GM21576 (cell line): Measurements from ENCODE around the gene EFNA5.

ENCODE experiments used
- ATAC-seq: cut with Tn5 transposase; IDR thresholded peaks from one replicate; pipeline ENCODE4 v1.9.1; 2021; ENCODE audit warnings: mild to moderate bottlenecking, moderate library complexity; ENCODE audit not compliant: unreplicated experiment

Gene EFNA5

DNA sequence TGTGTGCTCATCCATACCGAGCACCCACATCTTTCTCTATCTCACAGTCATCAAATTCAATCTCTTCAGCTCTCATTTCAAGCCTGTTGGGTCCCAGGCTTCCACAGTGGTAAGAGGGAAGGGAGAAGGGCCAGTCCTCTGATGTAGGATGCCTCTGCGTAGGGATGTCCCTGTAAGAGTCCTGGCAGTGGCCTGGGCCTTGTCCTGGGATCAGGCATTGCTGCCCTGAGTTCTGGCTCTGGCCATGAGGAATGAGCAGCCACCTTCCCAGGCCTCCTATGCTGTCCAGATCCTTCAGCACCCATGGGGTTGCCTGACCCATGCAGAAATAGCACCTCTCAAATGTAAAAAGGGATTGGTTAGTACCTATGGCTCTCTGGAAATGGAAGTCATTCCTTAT is 121.2 kb downstream of the EFNA5 start:
- no peak for ATAC-seq

DNA sequence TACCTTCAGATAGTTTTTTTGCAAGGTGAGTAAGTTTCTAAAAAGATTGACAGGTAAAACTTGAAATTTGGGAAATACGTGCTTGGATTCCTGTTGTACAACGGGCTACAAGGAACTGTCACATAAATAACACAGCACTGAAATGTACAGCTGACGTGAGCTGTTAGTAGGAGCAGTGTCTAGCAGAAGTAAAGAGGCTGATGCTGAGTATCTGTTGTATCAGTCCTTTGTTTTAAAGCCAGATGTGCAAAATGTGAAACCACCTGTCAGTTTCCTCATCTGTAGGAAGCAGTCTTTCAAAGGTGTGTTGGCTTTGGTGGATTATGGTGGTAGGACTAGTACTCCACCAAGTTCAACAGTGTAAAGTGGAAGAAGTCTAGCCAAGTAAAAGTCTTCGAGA is 122.3 kb downstream of the EFNA5 start:
- no peak for ATAC-seq

DNA sequence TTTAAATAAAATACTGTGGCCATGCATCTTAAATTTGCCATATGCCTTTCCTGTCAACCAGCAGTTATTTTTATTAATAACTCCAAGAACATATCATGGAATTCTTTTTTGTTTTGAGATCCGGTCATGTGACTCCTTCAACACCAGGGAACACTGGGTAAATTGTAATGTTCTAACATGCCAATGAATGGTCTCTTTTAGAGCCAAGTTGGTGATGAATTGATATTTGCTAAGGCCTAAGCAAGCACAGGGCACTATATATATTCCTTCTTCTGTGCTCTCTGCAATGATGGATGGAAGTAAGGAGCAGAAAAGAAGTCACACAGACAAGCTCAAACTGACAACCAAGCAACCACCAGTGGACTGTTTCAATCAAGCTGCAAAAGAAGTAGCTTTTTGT is 124.0 kb downstream of the EFNA5 start:
- no peak for ATAC-seq

DNA sequence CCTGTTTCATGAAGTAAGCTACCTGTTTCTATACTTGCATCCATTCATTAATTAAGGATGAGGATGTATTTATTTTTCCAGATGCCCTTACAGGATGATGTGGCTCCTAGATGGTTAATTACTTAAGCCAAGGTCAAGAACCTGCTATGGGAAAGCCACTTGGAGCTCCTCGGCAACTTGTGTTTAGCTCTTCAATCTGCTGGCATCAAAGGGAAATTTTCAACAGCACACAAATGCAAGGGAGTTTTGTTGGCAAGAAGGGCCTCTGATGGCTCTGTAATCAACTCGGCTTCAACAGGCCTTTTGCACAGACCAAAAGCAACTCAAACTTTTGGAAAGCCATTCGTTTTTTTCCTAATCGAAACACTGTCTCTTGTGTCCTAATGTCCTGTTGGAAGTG is 125.3 kb downstream of the EFNA5 start:
- ATAC-seq, result no peak

DNA sequence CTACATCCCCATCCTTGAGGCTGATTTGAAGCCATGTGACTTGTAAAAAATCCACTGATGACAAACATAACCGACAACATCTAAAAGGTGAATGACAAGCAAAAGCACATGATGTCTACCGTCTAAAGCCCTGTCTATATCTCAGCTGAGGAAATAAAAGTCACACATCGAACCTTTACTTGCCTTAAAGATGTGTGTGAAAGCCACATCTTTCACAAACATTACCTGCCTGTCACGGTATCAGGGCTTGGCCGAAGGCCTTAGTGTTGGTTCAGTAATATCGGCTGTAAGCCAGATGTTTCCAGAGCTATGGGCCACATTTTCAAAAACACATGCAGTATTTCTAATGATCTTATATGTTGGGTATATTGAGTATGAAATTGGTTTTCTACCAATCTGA is 125.8 kb downstream of the EFNA5 start:
- ATAC-seq, result no peak

DNA sequence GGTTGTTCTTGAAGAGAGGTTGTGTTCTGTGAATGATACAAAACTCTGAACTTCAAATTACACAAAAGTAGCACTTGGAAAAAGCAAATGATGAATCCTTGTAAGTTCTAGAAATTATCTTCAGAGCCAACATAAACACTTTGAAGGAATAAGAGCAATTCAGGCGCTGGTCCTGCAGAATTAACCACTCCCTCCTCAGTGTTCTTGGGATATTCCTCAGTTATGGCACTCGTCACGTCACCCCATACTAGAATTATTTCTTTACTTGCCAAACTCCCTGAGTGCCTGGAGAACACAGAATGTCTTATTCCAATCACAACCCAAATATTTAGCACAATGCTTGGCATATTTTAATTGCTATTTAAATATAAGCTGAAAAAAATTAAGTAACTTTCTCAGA is 126.3 kb downstream of the EFNA5 start:
- ATAC-seq, result no peak

DNA sequence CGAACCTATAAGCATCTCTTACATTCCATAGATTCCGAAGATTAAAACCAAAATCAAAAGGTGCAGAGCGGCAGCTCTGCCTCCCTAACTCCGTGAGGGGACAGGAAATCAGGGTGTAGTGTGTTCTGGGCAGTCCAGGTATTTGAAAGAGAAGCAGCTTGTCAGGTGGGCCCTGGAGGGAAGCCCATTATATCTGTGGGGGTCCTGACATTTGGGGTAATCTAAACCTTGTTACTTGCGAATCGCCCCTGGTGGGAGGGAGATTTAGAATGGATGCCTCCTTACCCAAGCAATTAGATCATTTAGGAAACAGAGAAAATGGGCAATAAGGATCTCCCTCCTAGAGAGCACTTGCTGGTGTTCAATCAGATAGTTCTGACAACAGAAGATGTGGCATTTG is 126.9 kb downstream of the EFNA5 start:
- ATAC-seq, result no peak

GRCh38 chr5:107542831-107543231 is 127.9 kb downstream of the EFNA5 start:
- no peak for ATAC-seq

DNA sequence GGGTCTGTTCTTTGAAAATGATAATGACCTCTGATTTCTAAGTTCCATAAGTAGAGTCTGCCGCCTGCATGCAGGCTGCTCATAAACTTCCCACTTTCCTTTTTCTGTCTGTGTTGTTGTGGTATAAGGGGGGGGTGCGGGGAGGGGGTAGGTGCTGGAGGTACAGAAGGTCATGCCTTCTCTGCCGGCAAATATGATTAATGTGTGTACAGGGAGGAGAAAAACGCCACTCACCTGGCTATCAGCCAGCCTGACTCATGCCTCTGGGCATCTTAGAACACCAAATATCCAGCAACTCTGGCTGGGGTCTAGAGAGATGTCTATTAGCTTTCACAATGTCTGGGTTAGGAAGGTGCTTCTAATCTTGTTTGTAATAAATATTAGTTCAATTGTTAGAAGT is 128.3 kb downstream of the EFNA5 start:
- ATAC-seq, result no peak

GRCh38 chr5:107541400-107541799 is 129.3 kb downstream of the EFNA5 start:
- ATAC-seq, result peak; percentile 78

GRCh38 chr5:107539726-107540330 is 130.9 kb downstream of the EFNA5 start:
- no peak for ATAC-seq

DNA sequence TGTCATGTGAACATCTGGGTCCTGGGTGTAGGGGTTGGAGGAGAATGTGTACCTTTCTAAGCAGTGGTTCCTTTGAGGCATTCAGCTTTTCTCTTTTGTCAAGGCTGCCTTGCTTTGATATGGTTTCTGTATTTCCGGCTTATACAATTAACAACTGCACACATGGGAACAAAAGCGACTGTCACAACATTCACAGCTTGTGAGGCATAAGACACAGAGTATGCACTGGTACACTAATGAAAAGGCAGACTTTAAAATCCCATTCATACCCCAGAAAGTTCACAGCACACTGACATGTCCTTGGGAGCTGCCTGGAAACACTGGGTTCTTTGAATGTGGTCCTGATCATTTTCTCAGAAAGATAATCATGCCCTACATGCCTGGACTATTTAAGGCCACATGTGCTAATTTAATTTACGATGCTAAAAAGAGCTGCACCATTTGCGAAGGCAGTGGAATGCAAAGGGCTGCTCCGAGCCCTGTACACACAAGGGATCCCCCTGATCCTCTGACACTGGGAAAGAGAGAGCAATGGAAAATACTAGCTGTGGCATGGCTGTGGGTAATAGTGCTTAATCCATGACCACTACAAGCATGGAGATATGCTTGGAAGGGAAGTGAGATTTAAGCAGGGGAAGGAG is 131.8 kb downstream of the EFNA5 start:
- no peak for ATAC-seq

GRCh38 chr5:107538331-107538730 is 132.4 kb downstream of the EFNA5 start:
- no peak for ATAC-seq

DNA sequence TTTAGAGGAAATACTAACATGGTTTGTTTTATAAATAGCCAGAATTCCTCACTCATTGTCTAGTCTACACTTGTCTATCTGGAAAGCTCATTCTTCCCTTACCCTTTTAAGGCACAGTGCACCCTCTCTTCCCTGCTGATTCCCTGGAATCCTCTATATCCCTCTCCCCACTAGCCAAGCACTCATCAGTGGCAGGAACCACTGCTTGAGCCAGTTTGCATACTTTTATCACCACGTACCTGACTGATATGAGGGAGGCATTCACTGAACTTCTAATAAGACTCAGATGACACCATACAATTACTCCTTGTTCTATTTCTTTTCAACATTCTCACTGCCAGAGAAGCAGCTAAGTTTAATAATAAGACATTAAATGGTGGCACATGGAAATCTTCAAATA is 134.9 kb downstream of the EFNA5 start:
- no peak for ATAC-seq

GRCh38 chr5:107533910-107534876 is 136.5 kb downstream of the EFNA5 start:
- ATAC-seq, result no peak

- no peak for ATAC-seq
Observed at GRCh38 chr5:107532916-107533315, 137.8 kb downstream of the EFNA5 start.

GRCh38 chr5:107532169-107532878 is 138.4 kb downstream of the EFNA5 start:
- no peak for ATAC-seq

DNA sequence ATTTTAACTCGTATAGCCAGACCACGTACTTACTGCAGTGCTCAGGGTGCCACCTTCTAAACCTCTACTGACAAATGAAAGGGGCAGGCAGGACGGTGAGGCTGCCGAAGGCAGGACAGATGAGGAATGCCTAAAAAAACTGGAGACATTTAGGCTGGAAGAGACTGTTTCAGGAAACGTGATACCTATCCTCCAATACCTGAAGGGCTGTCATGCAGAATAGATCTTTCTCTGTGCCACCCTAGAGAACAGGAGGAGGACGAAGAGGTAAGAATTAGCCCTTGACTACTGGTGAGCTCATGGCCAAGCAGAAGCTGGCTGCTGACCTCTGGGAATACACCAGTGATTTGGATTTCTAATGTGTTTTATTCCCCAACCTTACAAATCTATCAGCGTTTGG is 139.4 kb downstream of the EFNA5 start:
- no peak for ATAC-seq

GRCh38 chr5:107529618-107530017 is 141.1 kb downstream of the EFNA5 start:
- ATAC-seq, result no peak

GRCh38 chr5:107526270-107526937 is 144.3 kb downstream of the EFNA5 start:
- ATAC-seq, result no peak

DNA sequence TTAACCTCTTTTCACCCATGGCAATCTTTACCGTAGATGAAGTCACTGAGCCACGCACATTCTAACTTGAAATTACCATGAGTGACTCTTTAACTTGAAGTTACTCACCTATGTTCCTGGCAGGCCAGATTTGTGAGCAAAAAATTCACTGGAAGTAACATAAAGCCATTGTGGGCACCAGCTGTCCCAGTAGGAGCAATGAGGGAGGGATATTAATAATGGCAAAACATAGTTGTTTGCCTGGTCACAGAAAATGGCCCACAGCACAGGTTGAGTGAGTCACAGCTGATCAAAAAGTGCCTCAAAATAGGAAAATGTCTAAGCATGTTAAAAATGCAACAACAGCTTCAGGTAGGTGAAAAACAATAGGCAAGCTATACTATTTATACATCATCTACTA is 146.6 kb downstream of the EFNA5 start:
- no peak for ATAC-seq
